Vagina (tissue), 2 donors: ENCODE measurements around the gene SPATA12. TPM values are rescaled to one million over a fixed set of nuclear protein-coding genes. Genes with fewer than 3 reads are reported as not detected.

Source experiments
- DNase-seq, 2 donors: peaks; one replicate each; pipeline ENCODE4 v3.0.0-alpha.2; 2017; ENCODE audit errors: extremely low spot score in 2 of 2
- H3K27ac ChIP-seq: fragments of 200-600 bp; sonication (generic); one replicate; pipeline ENCODE4 v1.5.1; 2019
- H3K27me3 ChIP-seq: fragments of 200-600 bp; sonication (generic); one replicate; pipeline ENCODE4 v1.5.1; 2019
- H3K36me3 ChIP-seq, 2 donors: fragments of 200-600 bp; sonication (generic); one replicate each; pipeline ENCODE4 v1.5.1; 2017 to 2019
- H3K4me1 ChIP-seq: fragments of 200-600 bp; sonication (generic); one replicate; pipeline ENCODE4 v1.5.1; 2019
- H3K4me3 ChIP-seq, 2 donors: fragments of 200-600 bp; sonication (generic); 1 replicate in 1 of 2; 2 replicates in 1 of 2; pipeline ENCODE4 v1.5.1; 2016 to 2019
- H3K9me3 ChIP-seq: fragments of 200-600 bp; sonication (generic); one replicate; pipeline ENCODE4 v1.5.1; 2019
- POLR2A ChIP-seq, 2 donors: fragments of 450-650 bp; IDR thresholded peaks; one replicate each; pipeline ENCODE4 v1.6.1; 2017; ENCODE audit warnings: antibody characterized with exemption in 2 of 2, mild to moderate bottlenecking in 2 of 2, moderate library complexity in 2 of 2
- POLR2AphosphoS5 ChIP-seq, 2 donors: sonication (generic); formaldehyde crosslinking; IDR thresholded peaks; one replicate each; pipeline ENCODE4 v1.9.0; 2017; ENCODE audit warnings: antibody characterized with exemption in 2 of 2, mild to moderate bottlenecking in 2 of 2, low read depth in 1 of 2; ENCODE audit not compliant: insufficient read depth in 1 of 2
- intact Hi-C: fragments of 100-400 bp; cut with DNase I; formaldehyde crosslinking; loops from one replicate; pipeline ENCODE4 v1.15.1; 2023
- total RNA-seq: library from RNA; depleted of rRNA; stranded (reverse); fragments of >200 nt; gene quantifications from one replicate; pipeline ENCODE4 v1.2.3, GENCODE V29; 2016
- TF ChIP-seq, protein P1 (sequence below), 3 experiments: fragments of 450-650 bp in 2 of 3; fragments of 200-600 bp in 1 of 3; sonication (generic) in 1 of 3; IDR thresholded peaks; one replicate each; pipeline ENCODE4 v1.5.1; 2017 to 2019; ENCODE audit warnings: antibody characterized with exemption in 3 of 3, mild to moderate bottlenecking in 2 of 3, moderate library complexity in 2 of 3

SPATA12 gene
- total RNA-seq, 1 donor from 2014 or later: not detected

GRCh38 chr3:57109437-57110199 is 49.2 kb downstream of the SPATA12 start:
- Histone ChIP-seq H3K36me3 (no peaks in the 10 kb centered on the region), H3K27ac (no peak overlapping the region), H3K27me3 (no peaks in the 10 kb centered on the region), H3K4me3 (no peak overlapping the region), H3K9me3 (no peaks in the 10 kb centered on the region), H3K4me1 (no peaks in the 10 kb centered on the region)
- no peak for TF ChIP-seq POLR2A (IDR thresholded peaks at IDR 0.05)
- no peak for TF ChIP-seq POLR2AphosphoS5 (IDR thresholded peaks at IDR 0.05; ENCODE audit: insufficient read depth in 1 of 2, low read depth in 1 of 2)
- TF ChIP-seq, protein P1, sequence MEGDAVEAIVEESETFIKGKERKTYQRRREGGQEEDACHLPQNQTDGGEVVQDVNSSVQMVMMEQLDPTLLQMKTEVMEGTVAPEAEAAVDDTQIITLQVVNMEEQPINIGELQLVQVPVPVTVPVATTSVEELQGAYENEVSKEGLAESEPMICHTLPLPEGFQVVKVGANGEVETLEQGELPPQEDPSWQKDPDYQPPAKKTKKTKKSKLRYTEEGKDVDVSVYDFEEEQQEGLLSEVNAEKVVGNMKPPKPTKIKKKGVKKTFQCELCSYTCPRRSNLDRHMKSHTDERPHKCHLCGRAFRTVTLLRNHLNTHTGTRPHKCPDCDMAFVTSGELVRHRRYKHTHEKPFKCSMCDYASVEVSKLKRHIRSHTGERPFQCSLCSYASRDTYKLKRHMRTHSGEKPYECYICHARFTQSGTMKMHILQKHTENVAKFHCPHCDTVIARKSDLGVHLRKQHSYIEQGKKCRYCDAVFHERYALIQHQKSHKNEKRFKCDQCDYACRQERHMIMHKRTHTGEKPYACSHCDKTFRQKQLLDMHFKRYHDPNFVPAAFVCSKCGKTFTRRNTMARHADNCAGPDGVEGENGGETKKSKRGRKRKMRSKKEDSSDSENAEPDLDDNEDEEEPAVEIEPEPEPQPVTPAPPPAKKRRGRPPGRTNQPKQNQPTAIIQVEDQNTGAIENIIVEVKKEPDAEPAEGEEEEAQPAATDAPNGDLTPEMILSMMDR (IDR thresholded peaks at IDR 0.05): no peak
- intact Hi-C loops: no loop called here
- no peak for DNase-seq

GRCh38 chr3:57110214-57110613 is 49.8 kb downstream of the SPATA12 start:
- no peaks in the 10 kb centered on the region for H3K36me3 ChIP-seq
- H3K9me3 ChIP-seq: no peaks in the 10 kb centered on the region
- TF ChIP-seq, protein P1 (IDR thresholded peaks at IDR 0.05): no peak
- TF ChIP-seq POLR2A (IDR thresholded peaks at IDR 0.05) (no peak), POLR2AphosphoS5 (IDR thresholded peaks at IDR 0.05; ENCODE audit: insufficient read depth in 1 of 2, low read depth in 1 of 2) (no peak)
- no peak for DNase-seq
- H3K4me3 ChIP-seq: no peak overlapping the region
- no peak overlapping the region for H3K27ac ChIP-seq
- no peaks in the 10 kb centered on the region for H3K4me1 ChIP-seq
- H3K27me3 ChIP-seq: no peaks in the 10 kb centered on the region
- intact Hi-C loops: no loop called here

- Histone ChIP-seq H3K27me3 (no peaks in the 10 kb centered on the region), H3K4me3 (no peak overlapping the region), H3K36me3 (no peaks in the 10 kb centered on the region), H3K9me3 (no peaks in the 10 kb centered on the region), H3K4me1 (no peaks in the 10 kb centered on the region), H3K27ac (no peak overlapping the region)
- intact Hi-C loops: no loop called here
- no peak for DNase-seq
- TF ChIP-seq, protein P1 (IDR thresholded peaks at IDR 0.05): no peak
- TF ChIP-seq POLR2A (IDR thresholded peaks at IDR 0.05) (no peak), POLR2AphosphoS5 (IDR thresholded peaks at IDR 0.05; ENCODE audit: insufficient read depth in 1 of 2, low read depth in 1 of 2) (no peak)
Observed at GRCh38 chr3:57110798-57111197, 50.3 kb downstream of the SPATA12 start.

DNA sequence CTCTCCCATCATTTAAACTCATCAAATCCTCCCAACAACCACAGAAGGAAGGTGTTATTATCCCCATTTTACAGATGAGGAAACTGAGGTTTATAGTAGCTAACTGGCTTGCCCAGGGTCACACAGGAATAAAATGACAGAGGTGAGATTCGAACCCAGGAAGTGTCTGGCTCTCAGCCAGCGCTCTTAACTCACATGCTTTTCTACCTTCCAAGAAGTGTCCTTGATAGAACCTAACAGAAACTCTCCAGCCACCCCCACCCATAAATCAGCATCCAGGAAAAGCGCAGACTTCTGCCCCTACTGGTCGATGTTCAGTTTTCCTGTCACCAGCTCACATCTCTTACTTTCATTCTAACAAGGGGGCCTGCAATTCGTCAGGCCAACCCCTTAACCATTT is 51.7 kb downstream of the SPATA12 start:
- Histone ChIP-seq H3K27ac (no peak overlapping the region), H3K27me3 (no peaks in the 10 kb centered on the region), H3K36me3 (no peaks in the 10 kb centered on the region), H3K4me3 (no peak overlapping the region), H3K9me3 (no peaks in the 10 kb centered on the region), H3K4me1 (no peaks in the 10 kb centered on the region)
- TF ChIP-seq POLR2A (IDR thresholded peaks at IDR 0.05) (no peak), POLR2AphosphoS5 (IDR thresholded peaks at IDR 0.05; ENCODE audit: insufficient read depth in 1 of 2, low read depth in 1 of 2) (no peak)
- TF ChIP-seq, protein P1 (IDR thresholded peaks at IDR 0.05): no peak
- intact Hi-C loops: no loop called here
- no peak for DNase-seq

- no peaks in the 10 kb centered on the region for H3K9me3 ChIP-seq
- H3K36me3 ChIP-seq: no peaks in the 10 kb centered on the region
- H3K4me3 ChIP-seq: no peak overlapping the region
- no peaks in the 10 kb centered on the region for H3K4me1 ChIP-seq
- no peak overlapping the region for H3K27ac ChIP-seq
- DNase-seq: no peak
- no peaks in the 10 kb centered on the region for H3K27me3 ChIP-seq
- intact Hi-C loops: no loop called here
- TF ChIP-seq, protein P1 (IDR thresholded peaks at IDR 0.05): no peak
- TF ChIP-seq POLR2AphosphoS5 (IDR thresholded peaks at IDR 0.05; ENCODE audit: insufficient read depth in 1 of 2, low read depth in 1 of 2) (no peak), POLR2A (IDR thresholded peaks at IDR 0.05) (no peak)
Observed at GRCh38 chr3:57116501-57116900, 56.0 kb downstream of the SPATA12 start.
